Endothelial cell (in vitro differentiated cells): ENCODE measurements around the gene TCIRG1. TPM values are rescaled to one million over a fixed set of nuclear protein-coding genes. Genes with fewer than 3 reads are reported as not detected.

Experiments
- DNase-seq: peaks from one replicate; pipeline ENCODE4 v3.0.0; 2021; ENCODE audit warnings: low spot score
- H3K27ac Mint-ChIP-seq: one replicate; pipeline ENCODE4 v1.8.0; 2021; ENCODE audit warnings: mixed read lengths, inconsistent platforms; ENCODE audit not compliant: unreplicated experiment
- H3K27me3 Mint-ChIP-seq: one replicate; pipeline ENCODE4 v1.8.0; 2021; ENCODE audit warnings: mild to moderate bottlenecking, moderate library complexity, mixed read lengths, inconsistent platforms; ENCODE audit not compliant: unreplicated experiment
- H3K36me3 Mint-ChIP-seq: one replicate; pipeline ENCODE4 v1.8.0; 2021; ENCODE audit warnings: mild to moderate bottlenecking, low read depth, mixed read lengths, inconsistent platforms; ENCODE audit not compliant: unreplicated experiment
- H3K4me1 Mint-ChIP-seq: one replicate; pipeline ENCODE4 v1.8.0; 2021; ENCODE audit warnings: mild to moderate bottlenecking, mixed read lengths, inconsistent platforms; ENCODE audit not compliant: unreplicated experiment
- H3K4me3 Mint-ChIP-seq: one replicate; pipeline ENCODE4 v1.8.0; 2021; ENCODE audit warnings: mild to moderate bottlenecking, mixed read lengths, inconsistent platforms; ENCODE audit not compliant: unreplicated experiment
- H3K9me3 Mint-ChIP-seq: one replicate; pipeline ENCODE4 v1.8.0; 2021; ENCODE audit warnings: mixed read lengths, inconsistent platforms; ENCODE audit not compliant: unreplicated experiment
- CTCF ChIP-seq: fragments of 200-600 bp; sonication (generic); IDR thresholded peaks from one replicate; pipeline ENCODE4 v1.5.0; 2021; ENCODE audit warnings: antibody characterized with exemption; ENCODE audit not compliant: unreplicated experiment
- total RNA-seq: library from RNA; stranded (reverse); fragmentation: NEBNext Ultra II Directional; extraction: Animal tissue kit (Norgen Biotek cat#: 25700); gene quantifications from one replicate; pipeline ENCODE4 v1.2.1, GENCODE V29; 2021; ENCODE audit not compliant: unreplicated experiment

Gene TCIRG1
- total RNA-seq, 1 donor from 2014 or later: 294 TPM

GRCh38 chr11:68014947-68015447 is 23.8 kb upstream of the TCIRG1 start:
- no peaks in the 10 kb centered on the region for H3K4me1 Mint-ChIP-seq
- no peaks in the 10 kb centered on the region for H3K9me3 Mint-ChIP-seq
- TF ChIP-seq CTCF: no peak
- H3K27ac Mint-ChIP-seq: no peak overlapping the region
- H3K27me3 Mint-ChIP-seq: peaks cover 7% of the 10 kb centered on the region
- peaks cover 3% of the 10 kb centered on the region for H3K36me3 Mint-ChIP-seq
- H3K4me3 Mint-ChIP-seq: no peak overlapping the region
- no peak for DNase-seq

- no peaks in the 10 kb centered on the region for H3K9me3 Mint-ChIP-seq
- H3K4me3 Mint-ChIP-seq: no peak overlapping the region
- no peak for TF ChIP-seq CTCF
- no peaks in the 10 kb centered on the region for H3K4me1 Mint-ChIP-seq
- DNase-seq: no peak
- peaks cover 3% of the 10 kb centered on the region for H3K36me3 Mint-ChIP-seq
- peaks cover 9% of the 10 kb centered on the region for H3K27me3 Mint-ChIP-seq
- no peak overlapping the region for H3K27ac Mint-ChIP-seq
Measured at GRCh38 chr11:68015467-68015866, 23.4 kb upstream of the TCIRG1 start.

- peaks cover 9% of the 10 kb centered on the region for H3K27me3 Mint-ChIP-seq
- H3K4me3 Mint-ChIP-seq: no peak overlapping the region
- no peaks in the 10 kb centered on the region for H3K9me3 Mint-ChIP-seq
- H3K36me3 Mint-ChIP-seq: peaks cover 3% of the 10 kb centered on the region
- TF ChIP-seq CTCF: no peak
- H3K27ac Mint-ChIP-seq: no peak overlapping the region
- DNase-seq: no peak
- no peaks in the 10 kb centered on the region for H3K4me1 Mint-ChIP-seq
Measured at GRCh38 chr11:68016161-68016903, 22.5 kb upstream of the TCIRG1 start.

- H3K27me3 Mint-ChIP-seq: peaks cover 9% of the 10 kb centered on the region
- no peak overlapping the region for H3K4me3 Mint-ChIP-seq
- no peak overlapping the region for H3K27ac Mint-ChIP-seq
Measured at GRCh38 chr11:68016904-68017817, 21.7 kb upstream of the TCIRG1 start.

More at GRCh38 chr11:68016904-68017817, 21.7 kb upstream of the TCIRG1 start:
- DNase-seq: no peak
- H3K4me1 Mint-ChIP-seq: no peaks in the 10 kb centered on the region
- H3K36me3 Mint-ChIP-seq: peaks cover 3% of the 10 kb centered on the region
- H3K9me3 Mint-ChIP-seq: no peaks in the 10 kb centered on the region
- TF ChIP-seq CTCF: no peak
